ENCODE data around the gene SDHB.
A peak's percentile ranks its signal among the peaks of the same experiment; 100 is the strongest.

SDHB gene

GRCh38 chr1:17080085-17080759 lies 26.4 kb upstream of the SDHB start:
- no peak overlapping the region for H3K4me3 ChIP-seq (ENCODE audit: control insufficient read depth, low read depth, low read length)
- no peak for TF ChIP-seq CTCF (conservative IDR thresholded peaks at IDR 0.05; ENCODE audit: control insufficient read depth, insufficient read depth, low read depth, low read length)

GRCh38 chr1:17078991-17079868 lies 25.4 kb upstream of the SDHB start:
- DNase-seq (ENCODE audit: low read depth): no peak
- H3K4me3 ChIP-seq (ENCODE audit: control insufficient read depth, low read depth, low read length): no peak overlapping the region
- TF ChIP-seq CTCF (conservative IDR thresholded peaks at IDR 0.05; ENCODE audit: control insufficient read depth, insufficient read depth, low read depth, low read length): no peak

More at GRCh38 chr1:17080085-17080759, 26.4 kb upstream of the SDHB start:
- no peak for DNase-seq (ENCODE audit: low read depth)

- peak; percentile 44 for TF ChIP-seq CTCF (conservative IDR thresholded peaks at IDR 0.05; ENCODE audit: control insufficient read depth, insufficient read depth, low read depth, low read length)
- no peak overlapping the region for H3K4me3 ChIP-seq (ENCODE audit: control insufficient read depth, low read depth, low read length)
- DNase-seq (ENCODE audit: low read depth): peak; percentile 16
These were observed 21.8 kb upstream of the SDHB start for GRCh38 chr1:17075470-17076255.

GRCh38 chr1:17071794-17072193 lies 18.0 kb upstream of the SDHB start:
- no peak overlapping the region for H3K4me3 ChIP-seq (ENCODE audit: control insufficient read depth, low read depth, low read length)
- no peak for TF ChIP-seq CTCF (conservative IDR thresholded peaks at IDR 0.05; ENCODE audit: control insufficient read depth, insufficient read depth, low read depth, low read length)
- no peak for DNase-seq (ENCODE audit: low read depth)

- H3K4me3 ChIP-seq (ENCODE audit: control insufficient read depth, low read depth, low read length): no peak overlapping the region
- DNase-seq (ENCODE audit: low read depth): no peak
- no peak for TF ChIP-seq CTCF (conservative IDR thresholded peaks at IDR 0.05; ENCODE audit: control insufficient read depth, insufficient read depth, low read depth, low read length)
These were observed 16.3 kb upstream of the SDHB start for GRCh38 chr1:17070163-17070525.

GRCh38 chr1:17069452-17070162 lies 15.8 kb upstream of the SDHB start:
- TF ChIP-seq CTCF (conservative IDR thresholded peaks at IDR 0.05; ENCODE audit: control insufficient read depth, insufficient read depth, low read depth, low read length): no peak
- no peak overlapping the region for H3K4me3 ChIP-seq (ENCODE audit: control insufficient read depth, low read depth, low read length)

More at GRCh38 chr1:17069452-17070162, 15.8 kb upstream of the SDHB start:
- no peak for DNase-seq (ENCODE audit: low read depth)
